GM18519 (cell line): ENCODE results near the gene GYS2.
"Not testable (repeated sequence)": the region's sequence is repeated elsewhere in the genome, so short reads cannot be mapped to it uniquely, and the experiment has no call there.

Source experiments
- ATAC-seq: cut with Tn5 transposase; IDR thresholded peaks from one replicate; pipeline ENCODE4 v1.9.1; 2021; ENCODE audit warnings: mild to moderate bottlenecking, moderate library complexity; ENCODE audit not compliant: unreplicated experiment, low FRiP score

Gene GYS2

GRCh38 chr12:21606175-21606574, 1.5 kb upstream of the GYS2 start:
- ATAC-seq = no peak

GRCh38 chr12:21602774-21603173, 1.9 kb downstream of the GYS2 start:
- ATAC-seq = no peak

- ATAC-seq = no peak
Measured at GRCh38 chr12:21600196-21600595, 4.5 kb downstream of the GYS2 start.

GRCh38 chr12:21599143-21599999, 5.3 kb downstream of the GYS2 start:
- ATAC-seq = peak; percentile 77

- ATAC-seq = no peak
Measured at GRCh38 chr12:21598651-21599050, 6.0 kb downstream of the GYS2 start.

GRCh38 chr12:21595356-21595755, 9.3 kb downstream of the GYS2 start:
- not testable (repeated sequence) for ATAC-seq

- ATAC-seq = no peak
Measured at GRCh38 chr12:21585485-21585884, 19.2 kb downstream of the GYS2 start.

- ATAC-seq = not testable (repeated sequence)
Measured at GRCh38 chr12:21584403-21585182, 20.1 kb downstream of the GYS2 start.

- no peak for ATAC-seq
Measured at GRCh38 chr12:21583587-21583986, 21.1 kb downstream of the GYS2 start.

- ATAC-seq = no peak
Measured at GRCh38 chr12:21580748-21581516, 23.7 kb downstream of the GYS2 start.

GRCh38 chr12:21577516-21577915, 27.1 kb downstream of the GYS2 start:
- ATAC-seq = no peak

GRCh38 chr12:21576431-21576830, 28.2 kb downstream of the GYS2 start:
- no peak for ATAC-seq

- ATAC-seq = no peak
Measured at GRCh38 chr12:21573733-21574358, 30.8 kb downstream of the GYS2 start.

- no peak for ATAC-seq
Measured at GRCh38 chr12:21571046-21571445, 33.6 kb downstream of the GYS2 start.

GRCh38 chr12:21568115-21568514, 36.5 kb downstream of the GYS2 start:
- ATAC-seq = no peak

GRCh38 chr12:21566907-21567394, 37.7 kb downstream of the GYS2 start:
- no peak for ATAC-seq

- ATAC-seq = no peak
Measured at GRCh38 chr12:21566223-21566906, 38.3 kb downstream of the GYS2 start.

- no peak for ATAC-seq
Measured at GRCh38 chr12:21562859-21563258, 41.8 kb downstream of the GYS2 start.

GRCh38 chr12:21561158-21561557, 43.5 kb downstream of the GYS2 start:
- ATAC-seq = no peak
